Measurements from ENCODE around the gene HNRNPA1L2. TPM values are rescaled to one million over a fixed set of nuclear protein-coding genes. Genes with fewer than 3 reads are reported as not detected.
A peak's percentile ranks its signal among the peaks of the same experiment; 100 is the strongest.

HNRNPA1L2 gene
- total and polyA plus RNA-seq, 2 experiments from 2014 or later: 3.6 to 9.4 TPM

DNA sequence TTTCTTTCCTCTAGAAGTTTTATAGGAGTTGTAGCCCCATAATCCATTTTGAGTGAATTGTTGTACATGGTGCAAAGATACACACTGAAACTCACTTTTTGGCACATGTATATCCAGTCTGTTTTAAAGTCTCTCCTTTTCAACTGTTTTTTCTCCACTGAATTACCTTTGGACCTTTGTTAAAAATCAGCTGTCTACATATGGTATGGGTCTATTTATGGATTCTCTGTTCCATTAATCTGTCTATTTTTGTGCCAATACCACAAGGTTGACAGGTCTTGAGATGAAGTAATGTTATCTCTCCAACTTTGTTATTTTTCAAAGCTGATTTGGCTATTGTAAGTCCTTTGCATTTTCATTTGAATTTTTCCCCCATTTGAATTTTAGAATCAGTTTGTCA lies 4.7 kb downstream of the HNRNPA1L2 start:
- Mint-ChIP-seq H3K36me3 (ENCODE audit: low read depth) (peaks cover 26% of the 10 kb centered on the region), H3K4me1 (peaks cover 3% of the 10 kb centered on the region; the same call in 1 of the 3 replicates), H3K27me3 (ENCODE audit: insufficient read depth, low read depth, poor library complexity) (no peaks in the 10 kb centered on the region), H3K9me3 (no peaks in the 10 kb centered on the region), H3K27ac (no peak overlapping the region), H3K4me3 (no peak overlapping the region)
- Histone ChIP-seq H3K79me2 (replicated peaks; ENCODE audit: insufficient read depth) (peaks cover 20% of the 10 kb centered on the region), H3K4me3 (no peak overlapping the region), H3K4me2 (no peak overlapping the region), H3F3A (replicated peaks; ENCODE audit: low read depth) (no peaks in the 10 kb centered on the region), H3K9me2 (ENCODE audit: insufficient read depth) (0 out of 2 replicates have a peak, but pooled peaks cover 2% of the 10 kb centered on the region), H2AFZ (no peak overlapping the region), H3K4me1 (ENCODE audit: insufficient read depth) (peaks cover 5% of the 10 kb centered on the region; the same call in 1 of the 2 replicates), H3K27ac (ENCODE audit: low read depth) (no peak overlapping the region), H3K36me3 (ENCODE audit: insufficient read depth) (no peaks in the 10 kb centered on the region), H4K20me1 (replicated peaks; ENCODE audit: insufficient read depth) (no peaks in the 10 kb centered on the region), H3K27me3 (ENCODE audit: insufficient read depth) (no peaks in the 10 kb centered on the region)
- DNase-seq (ENCODE audit: low spot score) (no peak), ATAC-seq (no peak)
- TF ChIP-seq CREB1 (CRISPR knock-in tag; IDR thresholded peaks at IDR 0.05; ENCODE audit: low read depth) (no peak), STAT1 (IDR thresholded peaks at IDR 0.05; ENCODE audit: unreplicated experiment) (no peak), JUNB (IDR thresholded peaks at IDR 0.05; ENCODE audit: unreplicated experiment) (no peak)

DNA sequence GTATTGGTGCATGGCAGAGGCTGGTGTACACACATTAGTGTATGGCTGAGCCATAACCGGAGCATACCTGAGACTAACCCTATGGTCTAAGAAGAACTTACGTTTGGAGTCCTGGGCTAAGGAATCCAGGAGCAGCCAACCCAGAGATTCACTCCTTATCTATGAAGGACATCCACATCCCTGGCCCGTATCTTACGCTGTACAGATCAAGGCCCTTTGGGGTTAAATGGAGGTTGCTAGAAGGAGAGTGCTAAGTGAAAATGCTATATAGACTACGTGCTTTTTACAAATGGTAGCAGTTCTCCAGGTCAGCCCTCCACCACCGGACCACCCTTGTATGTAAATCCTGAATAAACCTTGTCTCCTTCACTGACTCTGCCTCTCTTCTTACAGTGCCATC lies 8.5 kb downstream of the HNRNPA1L2 start:
- Histone ChIP-seq H3K27me3 (ENCODE audit: insufficient read depth) (no peaks in the 10 kb centered on the region), H3K9me2 (ENCODE audit: insufficient read depth) (no peaks in the 10 kb centered on the region), H3F3A (replicated peaks; ENCODE audit: low read depth) (no peaks in the 10 kb centered on the region), H2AFZ (no peak overlapping the region), H4K20me1 (replicated peaks; ENCODE audit: insufficient read depth) (no peaks in the 10 kb centered on the region), H3K79me2 (replicated peaks; ENCODE audit: insufficient read depth) (peaks cover 48% of the 10 kb centered on the region), H3K27ac (ENCODE audit: low read depth) (no peak overlapping the region), H3K36me3 (ENCODE audit: insufficient read depth) (no peaks in the 10 kb centered on the region), H3K4me2 (peak overlapping the region; percentile 84), H3K4me3 (peak overlapping the region; percentile 94), H3K4me1 (ENCODE audit: insufficient read depth) (peaks cover 15% of the 10 kb centered on the region)
- Mint-ChIP-seq H3K27ac (no peak overlapping the region), H3K4me1 (peaks cover 3% of the 10 kb centered on the region; the same call in 1 of the 3 replicates), H3K36me3 (ENCODE audit: low read depth) (peaks cover 22% of the 10 kb centered on the region), H3K9me3 (no peaks in the 10 kb centered on the region), H3K4me3 (no peak overlapping the region), H3K27me3 (ENCODE audit: insufficient read depth, low read depth, poor library complexity) (no peaks in the 10 kb centered on the region)
- no peak for ATAC-seq
- DNase-seq (ENCODE audit: low spot score): no peak
- TF ChIP-seq CREB1 (CRISPR knock-in tag; IDR thresholded peaks at IDR 0.05; ENCODE audit: low read depth) (no peak), NANOG (IDR thresholded peaks at IDR 0.05; ENCODE audit: borderline replicate concordance) (no peak), JUNB (IDR thresholded peaks at IDR 0.05; ENCODE audit: unreplicated experiment) (no peak), POLR2AphosphoS5 (IDR thresholded peaks at IDR 0.05; ENCODE audit: low read depth) (no peak), STAT1 (IDR thresholded peaks at IDR 0.05; ENCODE audit: unreplicated experiment) (no peak), EZH2 (IDR thresholded peaks at IDR 0.05; ENCODE audit: low read depth, unreplicated experiment) (no peak), EZH2phosphoT487 (IDR thresholded peaks at IDR 0.05; ENCODE audit: unreplicated experiment) (no peak), ZNF331 (CRISPR knock-in tag; IDR thresholded peaks at IDR 0.05; ENCODE audit: low read depth) (no peak)
- TF ChIP-seq, protein P1, sequence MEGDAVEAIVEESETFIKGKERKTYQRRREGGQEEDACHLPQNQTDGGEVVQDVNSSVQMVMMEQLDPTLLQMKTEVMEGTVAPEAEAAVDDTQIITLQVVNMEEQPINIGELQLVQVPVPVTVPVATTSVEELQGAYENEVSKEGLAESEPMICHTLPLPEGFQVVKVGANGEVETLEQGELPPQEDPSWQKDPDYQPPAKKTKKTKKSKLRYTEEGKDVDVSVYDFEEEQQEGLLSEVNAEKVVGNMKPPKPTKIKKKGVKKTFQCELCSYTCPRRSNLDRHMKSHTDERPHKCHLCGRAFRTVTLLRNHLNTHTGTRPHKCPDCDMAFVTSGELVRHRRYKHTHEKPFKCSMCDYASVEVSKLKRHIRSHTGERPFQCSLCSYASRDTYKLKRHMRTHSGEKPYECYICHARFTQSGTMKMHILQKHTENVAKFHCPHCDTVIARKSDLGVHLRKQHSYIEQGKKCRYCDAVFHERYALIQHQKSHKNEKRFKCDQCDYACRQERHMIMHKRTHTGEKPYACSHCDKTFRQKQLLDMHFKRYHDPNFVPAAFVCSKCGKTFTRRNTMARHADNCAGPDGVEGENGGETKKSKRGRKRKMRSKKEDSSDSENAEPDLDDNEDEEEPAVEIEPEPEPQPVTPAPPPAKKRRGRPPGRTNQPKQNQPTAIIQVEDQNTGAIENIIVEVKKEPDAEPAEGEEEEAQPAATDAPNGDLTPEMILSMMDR (conservative IDR thresholded peaks at IDR 0.05; ENCODE audit: low read depth in 2 of 2): no peak
- TF ChIP-seq, protein P2, sequence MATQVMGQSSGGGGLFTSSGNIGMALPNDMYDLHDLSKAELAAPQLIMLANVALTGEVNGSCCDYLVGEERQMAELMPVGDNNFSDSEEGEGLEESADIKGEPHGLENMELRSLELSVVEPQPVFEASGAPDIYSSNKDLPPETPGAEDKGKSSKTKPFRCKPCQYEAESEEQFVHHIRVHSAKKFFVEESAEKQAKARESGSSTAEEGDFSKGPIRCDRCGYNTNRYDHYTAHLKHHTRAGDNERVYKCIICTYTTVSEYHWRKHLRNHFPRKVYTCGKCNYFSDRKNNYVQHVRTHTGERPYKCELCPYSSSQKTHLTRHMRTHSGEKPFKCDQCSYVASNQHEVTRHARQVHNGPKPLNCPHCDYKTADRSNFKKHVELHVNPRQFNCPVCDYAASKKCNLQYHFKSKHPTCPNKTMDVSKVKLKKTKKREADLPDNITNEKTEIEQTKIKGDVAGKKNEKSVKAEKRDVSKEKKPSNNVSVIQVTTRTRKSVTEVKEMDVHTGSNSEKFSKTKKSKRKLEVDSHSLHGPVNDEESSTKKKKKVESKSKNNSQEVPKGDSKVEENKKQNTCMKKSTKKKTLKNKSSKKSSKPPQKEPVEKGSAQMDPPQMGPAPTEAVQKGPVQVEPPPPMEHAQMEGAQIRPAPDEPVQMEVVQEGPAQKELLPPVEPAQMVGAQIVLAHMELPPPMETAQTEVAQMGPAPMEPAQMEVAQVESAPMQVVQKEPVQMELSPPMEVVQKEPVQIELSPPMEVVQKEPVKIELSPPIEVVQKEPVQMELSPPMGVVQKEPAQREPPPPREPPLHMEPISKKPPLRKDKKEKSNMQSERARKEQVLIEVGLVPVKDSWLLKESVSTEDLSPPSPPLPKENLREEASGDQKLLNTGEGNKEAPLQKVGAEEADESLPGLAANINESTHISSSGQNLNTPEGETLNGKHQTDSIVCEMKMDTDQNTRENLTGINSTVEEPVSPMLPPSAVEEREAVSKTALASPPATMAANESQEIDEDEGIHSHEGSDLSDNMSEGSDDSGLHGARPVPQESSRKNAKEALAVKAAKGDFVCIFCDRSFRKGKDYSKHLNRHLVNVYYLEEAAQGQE (IDR thresholded peaks at IDR 0.05; ENCODE audit: unreplicated experiment): no peak
- TF ChIP-seq, protein P3, sequence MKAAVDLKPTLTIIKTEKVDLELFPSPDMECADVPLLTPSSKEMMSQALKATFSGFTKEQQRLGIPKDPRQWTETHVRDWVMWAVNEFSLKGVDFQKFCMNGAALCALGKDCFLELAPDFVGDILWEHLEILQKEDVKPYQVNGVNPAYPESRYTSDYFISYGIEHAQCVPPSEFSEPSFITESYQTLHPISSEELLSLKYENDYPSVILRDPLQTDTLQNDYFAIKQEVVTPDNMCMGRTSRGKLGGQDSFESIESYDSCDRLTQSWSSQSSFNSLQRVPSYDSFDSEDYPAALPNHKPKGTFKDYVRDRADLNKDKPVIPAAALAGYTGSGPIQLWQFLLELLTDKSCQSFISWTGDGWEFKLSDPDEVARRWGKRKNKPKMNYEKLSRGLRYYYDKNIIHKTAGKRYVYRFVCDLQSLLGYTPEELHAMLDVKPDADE (IDR thresholded peaks at IDR 0.05): no peak

All from GM23338 (cell line).